ENCODE data around the gene EML4. TPM values are rescaled to one million over a fixed set of nuclear protein-coding genes. Genes with fewer than 3 reads are reported as not detected.

Gene EML4
- total RNA-seq, 1 donor from 2014 or later: 30.3 TPM

DNA sequence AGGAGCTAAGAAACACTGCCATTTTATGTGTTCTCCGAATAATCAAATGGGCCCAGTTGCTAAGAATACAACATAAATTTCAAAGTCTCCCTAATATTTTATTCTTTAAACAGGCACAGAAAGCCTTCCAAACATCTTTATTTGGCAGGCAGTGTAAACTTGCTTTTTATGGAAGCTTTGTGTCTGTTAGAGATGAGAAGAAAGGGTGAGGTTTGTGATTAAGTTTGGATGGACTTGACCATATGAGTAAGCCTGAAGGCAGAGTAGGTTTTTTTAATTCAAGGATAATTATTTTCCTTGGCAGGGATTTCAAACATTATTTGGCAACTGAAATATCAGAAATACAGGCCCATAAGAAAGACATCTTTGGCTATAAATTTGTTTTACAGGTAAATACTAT lies 129.0 kb downstream of the EML4 start:
- no peak for DNase-seq (ENCODE audit: extremely low read depth, low read depth, low spot score)

DNA sequence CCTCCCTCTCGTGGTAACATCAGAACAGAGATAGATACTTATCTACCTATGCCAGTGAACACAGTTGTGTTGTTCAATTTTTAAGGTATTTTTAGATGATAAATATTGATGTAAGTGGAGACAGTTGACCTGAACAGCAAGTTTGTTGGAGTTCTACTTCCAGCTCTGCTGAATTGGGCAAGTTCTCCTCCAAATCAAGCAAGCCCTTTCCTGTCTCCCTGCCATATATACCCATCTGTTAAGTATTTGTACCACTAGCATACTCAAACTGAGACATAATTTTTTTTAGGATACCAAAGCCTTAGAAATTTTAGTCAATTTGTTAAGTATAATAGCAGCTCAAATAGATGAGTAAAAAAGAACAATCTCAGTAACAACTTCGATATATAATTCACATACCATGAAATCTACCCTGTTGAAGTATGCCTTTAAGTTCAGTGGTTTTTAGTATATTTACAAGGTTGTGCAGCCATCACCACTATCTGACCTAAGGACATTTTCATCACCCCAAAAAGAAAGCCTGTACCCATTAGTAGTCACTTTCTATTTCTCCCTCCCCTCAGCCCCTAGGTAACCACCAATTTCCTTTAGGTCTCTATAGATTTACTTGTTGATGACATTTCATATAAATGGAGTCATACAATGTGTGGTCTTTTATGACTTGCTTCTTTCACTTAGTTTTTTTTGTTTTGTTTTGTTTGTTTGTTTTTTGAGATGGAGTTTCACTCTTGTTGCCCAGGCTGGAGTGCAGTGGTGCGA lies 130.0 kb downstream of the EML4 start:
- no peak for DNase-seq (ENCODE audit: extremely low read depth, low read depth, low spot score)

- DNase-seq (ENCODE audit: extremely low read depth, low read depth, low spot score): no peak
These were observed 131.4 kb downstream of the EML4 start for GRCh38 chr2:42300527-42300926.

- DNase-seq (ENCODE audit: extremely low read depth, low read depth, low spot score): no peak
These were observed 134.1 kb downstream of the EML4 start for GRCh38 chr2:42303252-42303651.

GRCh38 chr2:42304059-42304713 lies 135.0 kb downstream of the EML4 start:
- no peak for DNase-seq (ENCODE audit: extremely low read depth, low read depth, low spot score)

GRCh38 chr2:42307180-42307579 lies 138.0 kb downstream of the EML4 start:
- no peak for DNase-seq (ENCODE audit: extremely low read depth, low read depth, low spot score)

DNA sequence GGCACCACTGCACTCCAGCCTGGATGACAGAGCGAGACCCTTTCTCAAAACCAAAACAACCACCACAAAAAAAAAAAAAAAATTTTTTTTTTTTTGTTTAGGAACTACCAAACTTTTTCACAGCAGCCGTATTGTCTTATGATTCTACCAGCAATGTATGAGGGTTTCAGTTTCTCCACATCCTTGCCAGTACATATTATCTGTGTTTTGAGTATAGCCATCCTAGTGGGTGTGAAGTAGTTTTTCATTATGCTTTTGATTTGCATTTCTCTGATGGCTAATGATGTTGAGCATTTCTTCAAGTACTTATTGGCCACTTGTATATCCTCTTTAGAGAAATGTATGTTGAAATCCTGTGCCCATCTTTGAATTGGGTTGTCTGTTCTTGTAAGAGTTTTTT lies 140.2 kb downstream of the EML4 start:
- no peak for DNase-seq (ENCODE audit: extremely low read depth, low read depth, low spot score)

GRCh38 chr2:42310007-42310515 lies 140.9 kb downstream of the EML4 start:
- DNase-seq (ENCODE audit: extremely low read depth, low read depth, low spot score): no peak

GRCh38 chr2:42312106-42312505 lies 143.0 kb downstream of the EML4 start:
- no peak for DNase-seq (ENCODE audit: extremely low read depth, low read depth, low spot score)

- DNase-seq (ENCODE audit: extremely low read depth, low read depth, low spot score): no peak
These were observed 145.8 kb downstream of the EML4 start for GRCh38 chr2:42314892-42315468.

DNA sequence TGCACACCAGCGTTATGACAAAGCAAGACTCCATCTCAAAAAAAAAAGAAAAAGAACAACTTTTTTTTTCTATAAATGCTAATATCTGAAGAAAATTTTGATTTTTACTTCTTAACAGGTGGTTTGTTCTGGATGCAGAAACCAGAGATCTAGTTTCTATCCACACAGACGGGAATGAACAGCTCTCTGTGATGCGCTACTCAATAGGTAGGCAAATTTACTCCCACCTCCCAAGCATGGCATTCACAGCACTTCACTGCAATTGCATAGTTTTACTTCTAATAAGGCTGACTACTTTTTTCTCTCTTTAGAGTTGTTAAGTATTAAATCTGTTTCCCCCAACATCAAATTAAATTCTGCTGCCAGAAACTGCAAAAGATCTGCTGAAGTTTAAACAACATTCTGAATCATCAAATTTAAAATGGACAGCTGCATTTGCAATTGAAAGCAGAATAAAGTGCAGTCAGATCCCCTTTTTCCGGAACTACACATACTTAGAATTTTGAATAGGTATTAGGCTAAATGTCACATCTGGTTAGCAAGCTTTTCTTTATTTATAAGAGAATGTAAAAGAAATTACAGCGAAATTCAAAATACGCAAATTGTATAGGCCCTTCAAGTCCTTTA lies 146.8 kb downstream of the EML4 start:
- DNase-seq (ENCODE audit: extremely low read depth, low read depth, low spot score): no peak

DNA sequence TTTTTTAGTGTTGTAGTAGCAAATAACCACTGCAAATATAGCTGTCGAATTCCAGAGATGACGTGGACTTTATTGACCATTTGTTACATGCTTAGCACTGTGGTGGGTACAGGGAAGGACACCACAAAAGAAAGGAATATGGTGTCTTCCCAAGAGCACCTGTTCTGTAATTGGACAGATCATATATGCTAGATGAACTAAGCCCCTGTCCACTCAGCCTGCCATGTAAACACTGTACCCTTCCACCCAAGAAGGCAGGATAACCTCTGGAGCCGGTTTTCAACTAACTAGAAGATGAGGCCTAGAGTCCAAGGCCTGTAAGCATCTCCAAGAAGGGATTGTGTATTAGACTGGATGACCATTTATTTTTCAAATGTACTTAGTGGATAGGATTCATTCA lies 147.8 kb downstream of the EML4 start:
- no peak for DNase-seq (ENCODE audit: extremely low read depth, low read depth, low spot score)

DNA sequence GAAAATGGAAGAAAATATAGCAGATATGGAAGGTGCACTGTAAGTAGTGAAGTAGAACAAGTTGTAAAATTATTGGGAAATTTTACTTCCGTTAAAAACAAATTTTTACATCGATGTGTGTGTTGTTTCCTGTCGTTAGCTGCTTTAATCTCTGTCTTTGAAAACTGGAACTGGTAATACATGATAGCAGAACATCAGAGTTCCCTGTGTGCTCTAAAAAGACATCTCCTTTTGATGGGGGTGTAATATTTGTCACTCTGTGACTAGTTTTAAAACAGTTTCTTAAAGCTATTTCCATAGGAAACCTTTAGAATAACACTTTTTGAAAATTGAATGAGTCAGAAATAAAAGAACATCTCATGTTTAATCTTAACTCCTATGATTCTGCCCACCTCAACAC lies 148.3 kb downstream of the EML4 start:
- DNase-seq (ENCODE audit: extremely low read depth, low read depth, low spot score): no peak

DNA sequence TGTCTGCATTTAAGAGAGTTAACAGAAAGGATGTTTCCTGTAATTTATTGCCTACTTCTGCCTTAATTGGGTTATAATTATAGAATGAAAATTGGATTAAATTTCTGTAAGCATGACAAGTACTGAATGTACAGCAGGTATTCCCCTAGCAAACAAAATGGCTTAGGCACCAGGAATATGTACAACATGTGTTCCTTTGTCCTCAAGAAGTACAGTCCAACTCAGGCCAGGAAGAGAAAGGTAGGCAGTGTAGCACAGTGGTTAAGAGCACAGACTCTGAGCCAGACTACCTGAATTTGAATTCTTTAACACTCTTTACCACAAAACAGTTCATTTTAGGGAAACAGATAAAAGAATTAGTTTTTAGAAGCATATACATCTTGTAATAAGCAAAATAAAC lies 148.8 kb downstream of the EML4 start:
- no peak for DNase-seq (ENCODE audit: extremely low read depth, low read depth, low spot score)

DNA sequence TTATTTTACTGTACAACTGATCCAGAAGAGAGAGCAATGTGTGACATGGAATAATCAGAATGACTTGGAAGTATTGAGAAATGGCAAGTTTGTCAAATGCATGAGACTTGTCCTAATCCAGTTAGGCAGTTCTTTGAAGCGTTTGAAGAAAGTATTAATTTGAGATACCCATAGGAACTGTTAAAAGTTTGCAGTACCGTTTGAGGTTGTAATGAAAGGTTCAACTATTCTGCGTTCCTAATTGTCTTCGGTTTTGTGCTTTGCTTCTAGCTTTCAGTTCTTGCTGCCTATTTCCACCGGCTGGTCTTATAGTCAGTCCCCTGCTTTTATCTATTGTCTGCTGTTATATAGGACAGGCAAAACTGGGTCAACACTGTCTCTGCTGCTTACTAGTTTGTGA lies 150.1 kb downstream of the EML4 start:
- DNase-seq (ENCODE audit: extremely low read depth, low read depth, low spot score): no peak

DNA sequence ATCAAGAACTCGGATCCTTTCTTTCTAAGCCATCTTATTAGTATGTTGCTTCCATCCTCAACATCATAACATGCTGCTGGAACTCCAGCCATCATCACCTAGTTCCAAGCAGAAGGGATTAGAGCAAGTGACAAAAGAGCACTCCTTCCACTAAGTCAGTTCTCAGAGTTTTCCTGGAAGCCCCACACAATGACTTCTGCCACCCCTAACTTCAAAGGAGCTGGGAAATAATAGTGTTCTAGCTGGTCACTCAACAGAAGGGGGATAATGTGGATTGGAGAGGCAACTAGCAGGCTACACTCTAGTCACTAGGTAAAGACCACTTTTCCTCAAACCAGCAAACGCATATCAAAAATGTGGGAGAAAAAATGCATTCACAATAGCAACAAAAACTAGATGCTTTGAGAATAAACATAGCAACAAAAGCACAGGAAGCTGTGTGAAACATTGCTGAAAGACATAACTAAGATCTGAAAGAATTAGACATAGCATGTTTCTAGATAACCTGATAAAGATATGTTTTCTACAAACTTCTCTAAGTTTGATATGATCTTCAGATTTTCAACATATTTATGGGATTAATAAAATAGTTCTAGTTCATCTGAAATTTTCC lies 152.4 kb downstream of the EML4 start:
- DNase-seq (ENCODE audit: extremely low read depth, low read depth, low spot score): no peak

- DNase-seq (ENCODE audit: extremely low read depth, low read depth, low spot score): no peak
These were observed 155.1 kb downstream of the EML4 start for GRCh38 chr2:42324244-42324643.

DNA sequence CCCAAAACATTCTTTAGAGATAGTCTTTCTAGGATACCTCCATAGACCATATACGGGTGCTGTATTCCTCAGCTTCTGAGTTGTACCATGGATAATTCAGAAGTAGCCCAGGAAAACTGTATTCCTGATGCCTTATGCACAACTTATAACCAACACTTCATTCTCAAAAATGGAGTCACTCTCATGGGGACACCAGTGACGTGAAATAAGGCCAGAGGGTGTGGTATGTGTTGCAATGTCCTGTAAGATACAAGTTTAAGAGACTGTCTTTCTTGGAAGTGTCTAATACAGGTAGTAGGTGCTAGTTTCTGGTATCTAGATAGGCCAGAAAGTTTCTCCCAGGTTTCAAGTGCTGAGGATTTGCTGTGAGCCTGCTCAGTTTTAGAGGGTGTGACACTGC lies 155.8 kb downstream of the EML4 start:
- DNase-seq (ENCODE audit: extremely low read depth, low read depth, low spot score): no peak

- no peak for DNase-seq (ENCODE audit: extremely low read depth, low read depth, low spot score)
These were observed 156.5 kb downstream of the EML4 start for GRCh38 chr2:42325609-42326008.

DNA sequence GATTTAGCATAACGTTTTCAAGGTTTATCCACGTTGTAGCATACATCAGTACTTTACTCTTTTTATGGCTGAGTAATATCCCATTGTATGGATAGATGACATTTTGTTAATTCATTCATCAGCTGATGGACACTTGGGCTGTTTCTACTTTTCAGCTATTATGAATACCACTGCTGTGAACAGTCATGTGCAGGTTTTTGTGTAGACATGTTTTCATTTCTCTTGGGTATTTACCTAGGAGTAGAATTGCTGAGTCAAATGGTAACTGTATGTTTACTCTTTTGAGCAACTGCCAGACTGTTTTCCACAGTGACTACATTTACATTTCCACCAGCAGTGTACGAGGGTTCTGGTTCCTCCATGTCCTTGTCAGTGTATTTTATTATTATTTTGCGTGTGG lies 158.0 kb downstream of the EML4 start:
- no peak for DNase-seq (ENCODE audit: extremely low read depth, low read depth, low spot score)

Measured in glomerular endothelial cell (primary cell).